GM23248 (cell line): ENCODE results near the gene TOM1L1.

ENCODE experiments used
- EZH2 ChIP-seq: fragments of 200-600 bp; sonication (generic); IDR thresholded peaks from 2 replicates; pipeline ENCODE4 v1.6.1; 2018; ENCODE audit warnings: antibody characterized with exemption, mild to moderate bottlenecking; ENCODE audit not compliant: insufficient read depth, poor library complexity, severe bottlenecking
- EZH2phosphoT487 ChIP-seq: fragments of 200-600 bp; sonication (generic); IDR thresholded peaks from 2 replicates; pipeline ENCODE4 v1.6.1; 2018; ENCODE audit warnings: antibody characterized with exemption, moderate library complexity, mild to moderate bottlenecking, low read depth; ENCODE audit not compliant: insufficient read depth

DNA sequence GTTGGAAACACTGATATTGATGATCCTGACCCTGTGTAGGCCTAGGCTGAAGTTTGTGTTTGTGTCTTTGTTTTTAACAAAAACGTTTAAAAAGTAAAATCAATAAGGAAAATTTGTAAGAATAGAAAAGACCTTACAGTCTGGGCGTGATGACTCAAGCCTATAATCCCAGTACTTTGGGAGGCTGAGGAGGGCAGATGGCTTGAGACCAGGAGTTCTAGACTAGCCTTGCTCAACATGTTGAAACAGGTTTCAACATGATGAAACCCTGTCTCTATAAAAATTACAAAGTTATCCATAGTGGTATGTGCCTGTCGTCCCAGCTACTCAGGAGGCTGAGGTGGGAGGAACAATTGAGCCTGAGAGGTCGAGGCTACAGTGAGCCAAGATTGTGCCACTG, 18.3 kb upstream of the TOM1L1 start:
- TF ChIP-seq EZH2, result no peak
- TF ChIP-seq EZH2phosphoT487, result no peak
